ENCODE measurements around the gene CALHM2. TPM values are rescaled to one million over a fixed set of nuclear protein-coding genes. Genes with fewer than 3 reads are reported as not detected.
A peak's percentile ranks its signal among the peaks of the same experiment; 100 is the strongest.

Gene CALHM2
- total and polyA plus RNA-seq, 2 donors (not counting 1 experiment from before 2014, with no cell fraction given) = 16.3 to 42.8 TPM

GRCh38 chr10:103442031-103442461 lies 10.1 kb downstream of the CALHM2 start:
- no peaks in the 10 kb centered on the region for H3K4me1 ChIP-seq (ENCODE audit: control insufficient read depth in 2 of 2, insufficient read depth in 2 of 2, low read length in 2 of 2)
- Mint-ChIP-seq H3K9me3 (ENCODE audit: insufficient read depth) (no peaks in the 10 kb centered on the region), H3K27ac (peak overlapping the region; percentile 26), H3K4me1 (no peaks in the 10 kb centered on the region), H3K4me3 (no peak overlapping the region), H3K27me3 (no peaks in the 10 kb centered on the region)
- H3K79me2 ChIP-seq (ENCODE audit: control insufficient read depth, insufficient read depth, low read length) = no peaks in the 10 kb centered on the region
- 97% methylated on average over 11 of the region's 13 CpGs for WGBS (ENCODE audit: insufficient coverage)
- POLR2A ChIA-PET = no interaction called here
- H2AFZ ChIP-seq (ENCODE audit: insufficient read depth, low read depth, low read length, poor library complexity, severe bottlenecking) = no peak overlapping the region
- H3K4me2 ChIP-seq (replicated peaks; ENCODE audit: low read depth, low read length, poor library complexity, severe bottlenecking) = no peak overlapping the region
- DNase-seq (no peak), ATAC-seq (ENCODE audit: low read depth) (no peak)
- no peak overlapping the region for H3K4me3 ChIP-seq (ENCODE audit: control extremely low read depth in 1 of 5, extremely low read depth in 1 of 5, insufficient read depth in 1 of 5, low read depth in 2 of 5, low read length in 4 of 5)
- no peak overlapping the region for H3K9ac ChIP-seq (ENCODE audit: low read length)
- H4K20me1 ChIP-seq (ENCODE audit: control insufficient read depth, insufficient read depth, low read length, poor library complexity, severe bottlenecking) = no peaks in the 10 kb centered on the region
- intact Hi-C loops (cut with micrococcal nuclease) = no loop called here
- peaks cover 0 to 88% of the 10 kb centered on the region in 2 experiments for H3K36me3 ChIP-seq (replicated peaks in 1 of 2; ENCODE audit: control extremely low read depth in 1 of 2, control insufficient read depth in 1 of 2, extremely low read depth in 1 of 2, insufficient read depth in 2 of 2, low read length in 1 of 2)
- H3K27ac ChIP-seq (ENCODE audit: low read length in 2 of 2) = no peak overlapping the region
- H3K27me3 ChIP-seq (replicated peaks in 1 of 4; ENCODE audit: control extremely low read depth in 1 of 4, control insufficient read depth in 3 of 4, insufficient read depth in 4 of 4, low read length in 3 of 4) = no peaks in the 10 kb centered on the region
- no peak for TF ChIP-seq CTCF (IDR thresholded peaks at IDR 0.05)
- no peak for TF ChIP-seq EZH2 (IDR thresholded peaks at IDR 0.05; ENCODE audit: borderline replicate concordance, insufficient read depth, low read depth, low read length, poor library complexity, severe bottlenecking)
- CTCF ChIA-PET = interaction anchor here (0.9 to 2.0 kb wide), 3 partner anchors 35 to 43 kb away, joined by 3 to 10 read pairs (median 3); no protein-coding TSS in a partner anchor
- H3K9me3 ChIP-seq (ENCODE audit: control extremely low read depth in 1 of 3, control insufficient read depth in 2 of 3, insufficient read depth in 1 of 3, low read length in 2 of 3) = no peaks in the 10 kb centered on the region

- no peak for DNase-seq
- Histone ChIP-seq H3K36me3 (replicated peaks in 1 of 2; ENCODE audit: control extremely low read depth in 1 of 2, control insufficient read depth in 1 of 2, extremely low read depth in 1 of 2, insufficient read depth in 2 of 2, low read length in 1 of 2) (peaks cover 0 to 92% of the 10 kb centered on the region in 2 experiments), H3K9ac (ENCODE audit: low read length) (no peak overlapping the region), H3K27me3 (replicated peaks in 1 of 4; ENCODE audit: control extremely low read depth in 1 of 4, control insufficient read depth in 3 of 4, insufficient read depth in 4 of 4, low read length in 3 of 4) (no peaks in the 10 kb centered on the region), H3K27ac (ENCODE audit: low read length in 2 of 2) (no peak overlapping the region), H4K20me1 (ENCODE audit: control insufficient read depth, insufficient read depth, low read length, poor library complexity, severe bottlenecking) (no peaks in the 10 kb centered on the region), H3K4me2 (replicated peaks; ENCODE audit: low read depth, low read length, poor library complexity, severe bottlenecking) (no peak overlapping the region), H3K4me1 (ENCODE audit: control insufficient read depth in 2 of 2, insufficient read depth in 2 of 2, low read length in 2 of 2) (no peaks in the 10 kb centered on the region), H3K79me2 (ENCODE audit: control insufficient read depth, insufficient read depth, low read length) (no peaks in the 10 kb centered on the region), H3K4me3 (ENCODE audit: control extremely low read depth in 1 of 5, extremely low read depth in 1 of 5, insufficient read depth in 1 of 5, low read depth in 2 of 5, low read length in 4 of 5) (no peak overlapping the region), H3K9me3 (ENCODE audit: control extremely low read depth in 1 of 3, control insufficient read depth in 2 of 3, insufficient read depth in 1 of 3, low read length in 2 of 3) (no peaks in the 10 kb centered on the region), H2AFZ (ENCODE audit: insufficient read depth, low read depth, low read length, poor library complexity, severe bottlenecking) (no peak overlapping the region)
- WGBS (ENCODE audit: insufficient coverage) = 97% methylated on average over 8 of the region's 8 CpGs
- ChIA-PET POLR2A (no interaction called here), CTCF (interaction anchor here (1.0 to 2.0 kb wide), 3 partner anchors 11 to 44 kb away, joined by 3 to 10 read pairs (median 4); no protein-coding TSS in a partner anchor)
- H3K9me3 Mint-ChIP-seq (ENCODE audit: insufficient read depth) = no peaks in the 10 kb centered on the region
- H3K4me3 Mint-ChIP-seq = no peak overlapping the region
- ATAC-seq (ENCODE audit: low read depth) = no peak
- no peak for TF ChIP-seq CTCF (IDR thresholded peaks at IDR 0.05)
- TF ChIP-seq EZH2 (IDR thresholded peaks at IDR 0.05; ENCODE audit: borderline replicate concordance, insufficient read depth, low read depth, low read length, poor library complexity, severe bottlenecking) = no peak
- H3K4me1 Mint-ChIP-seq = no peaks in the 10 kb centered on the region
- no peaks in the 10 kb centered on the region for H3K27me3 Mint-ChIP-seq
- H3K27ac Mint-ChIP-seq = peak overlapping the region; percentile 26
- intact Hi-C loops (cut with micrococcal nuclease) = no loop called here
Observed at GRCh38 chr10:103441611-103442010, 10.6 kb downstream of the CALHM2 start.

Data from B cell (primary cell).